Liver (tissue), 3 donors: ENCODE results near the gene CELSR2.

Experiments
- EGR1 ChIP-seq, 2 donors: IDR thresholded peaks; 2 replicates each; pipeline ENCODE4 v1.6.1; 2016 to 2018; ENCODE audit warnings: antibody characterized with exemption in 2 of 2, low read depth in 2 of 2
- FOXA1 ChIP-seq: IDR thresholded peaks from 2 replicates; pipeline ENCODE4 v1.6.1; 2016; ENCODE audit warnings: antibody characterized with exemption
- HNF4A ChIP-seq, 2 donors: conservative IDR thresholded peaks; 2 replicates each; pipeline ENCODE4 v1.6.1; 2016; ENCODE audit warnings: antibody characterized with exemption in 2 of 2, mild to moderate bottlenecking in 2 of 2
- RAD21 ChIP-seq, 2 donors: IDR thresholded peaks; 2 replicates each; pipeline ENCODE4 v1.6.1; 2016; ENCODE audit warnings: antibody characterized with exemption in 2 of 2, mild to moderate bottlenecking in 2 of 2
- YY1 ChIP-seq: IDR thresholded peaks from 2 replicates; pipeline ENCODE4 v1.6.1; 2016; ENCODE audit warnings: antibody characterized with exemption, mild to moderate bottlenecking
- TF ChIP-seq, protein P1 (sequence below): fragments of 150-350 bp; IDR thresholded peaks from 2 replicates; pipeline ENCODE4 v1.5.1; 2017; ENCODE audit warnings: improper control_type of control experiment, low read depth, low read length; ENCODE audit not compliant: missing input control
- TF ChIP-seq, protein P2 (sequence below): IDR thresholded peaks from 2 replicates; pipeline ENCODE4 v1.6.1; 2016; ENCODE audit warnings: antibody characterized with exemption
- TF ChIP-seq, protein P3 (sequence below): IDR thresholded peaks from 2 replicates; pipeline ENCODE4 v1.6.1; 2016; ENCODE audit warnings: antibody characterized with exemption, mild to moderate bottlenecking
- TF ChIP-seq, protein P4 (sequence below): IDR thresholded peaks from 2 replicates; pipeline ENCODE4 v1.6.1; 2016; ENCODE audit warnings: antibody characterized with exemption
- donor health status: healthy.
- donor health status: healthy.

DNA sequence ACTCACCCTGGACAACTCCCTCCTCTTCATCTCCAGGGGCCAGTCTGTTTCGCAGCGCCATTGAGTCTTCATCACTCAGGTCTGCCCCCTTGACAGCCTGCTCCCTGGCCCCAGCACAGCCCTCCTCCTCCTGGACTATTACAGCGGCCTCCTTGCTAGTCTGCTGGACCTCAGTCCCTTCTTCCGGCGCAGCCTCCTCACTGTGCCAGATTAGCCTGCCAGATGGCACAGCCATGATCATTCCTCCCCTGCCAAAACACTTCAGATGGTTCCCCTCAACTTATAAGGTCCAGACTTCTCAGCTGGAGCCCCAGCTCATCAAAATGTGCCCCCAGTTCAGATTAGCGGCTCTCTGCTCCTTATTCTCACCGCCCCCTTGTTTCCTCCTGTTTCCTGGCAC lies 7.0 kb upstream of the CELSR2 start:
- TF ChIP-seq, protein P1, sequence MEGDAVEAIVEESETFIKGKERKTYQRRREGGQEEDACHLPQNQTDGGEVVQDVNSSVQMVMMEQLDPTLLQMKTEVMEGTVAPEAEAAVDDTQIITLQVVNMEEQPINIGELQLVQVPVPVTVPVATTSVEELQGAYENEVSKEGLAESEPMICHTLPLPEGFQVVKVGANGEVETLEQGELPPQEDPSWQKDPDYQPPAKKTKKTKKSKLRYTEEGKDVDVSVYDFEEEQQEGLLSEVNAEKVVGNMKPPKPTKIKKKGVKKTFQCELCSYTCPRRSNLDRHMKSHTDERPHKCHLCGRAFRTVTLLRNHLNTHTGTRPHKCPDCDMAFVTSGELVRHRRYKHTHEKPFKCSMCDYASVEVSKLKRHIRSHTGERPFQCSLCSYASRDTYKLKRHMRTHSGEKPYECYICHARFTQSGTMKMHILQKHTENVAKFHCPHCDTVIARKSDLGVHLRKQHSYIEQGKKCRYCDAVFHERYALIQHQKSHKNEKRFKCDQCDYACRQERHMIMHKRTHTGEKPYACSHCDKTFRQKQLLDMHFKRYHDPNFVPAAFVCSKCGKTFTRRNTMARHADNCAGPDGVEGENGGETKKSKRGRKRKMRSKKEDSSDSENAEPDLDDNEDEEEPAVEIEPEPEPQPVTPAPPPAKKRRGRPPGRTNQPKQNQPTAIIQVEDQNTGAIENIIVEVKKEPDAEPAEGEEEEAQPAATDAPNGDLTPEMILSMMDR, result no peak
- TF ChIP-seq, protein P2, sequence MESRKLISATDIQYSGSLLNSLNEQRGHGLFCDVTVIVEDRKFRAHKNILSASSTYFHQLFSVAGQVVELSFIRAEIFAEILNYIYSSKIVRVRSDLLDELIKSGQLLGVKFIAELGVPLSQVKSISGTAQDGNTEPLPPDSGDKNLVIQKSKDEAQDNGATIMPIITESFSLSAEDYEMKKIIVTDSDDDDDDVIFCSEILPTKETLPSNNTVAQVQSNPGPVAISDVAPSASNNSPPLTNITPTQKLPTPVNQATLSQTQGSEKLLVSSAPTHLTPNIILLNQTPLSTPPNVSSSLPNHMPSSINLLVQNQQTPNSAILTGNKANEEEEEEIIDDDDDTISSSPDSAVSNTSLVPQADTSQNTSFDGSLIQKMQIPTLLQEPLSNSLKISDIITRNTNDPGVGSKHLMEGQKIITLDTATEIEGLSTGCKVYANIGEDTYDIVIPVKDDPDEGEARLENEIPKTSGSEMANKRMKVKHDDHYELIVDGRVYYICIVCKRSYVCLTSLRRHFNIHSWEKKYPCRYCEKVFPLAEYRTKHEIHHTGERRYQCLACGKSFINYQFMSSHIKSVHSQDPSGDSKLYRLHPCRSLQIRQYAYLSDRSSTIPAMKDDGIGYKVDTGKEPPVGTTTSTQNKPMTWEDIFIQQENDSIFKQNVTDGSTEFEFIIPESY, result no peak
- no peak for TF ChIP-seq HNF4A (conservative IDR thresholded peaks at IDR 0.05)
- no peak for TF ChIP-seq RAD21 (IDR thresholded peaks at IDR 0.05)
- TF ChIP-seq, protein P3, sequence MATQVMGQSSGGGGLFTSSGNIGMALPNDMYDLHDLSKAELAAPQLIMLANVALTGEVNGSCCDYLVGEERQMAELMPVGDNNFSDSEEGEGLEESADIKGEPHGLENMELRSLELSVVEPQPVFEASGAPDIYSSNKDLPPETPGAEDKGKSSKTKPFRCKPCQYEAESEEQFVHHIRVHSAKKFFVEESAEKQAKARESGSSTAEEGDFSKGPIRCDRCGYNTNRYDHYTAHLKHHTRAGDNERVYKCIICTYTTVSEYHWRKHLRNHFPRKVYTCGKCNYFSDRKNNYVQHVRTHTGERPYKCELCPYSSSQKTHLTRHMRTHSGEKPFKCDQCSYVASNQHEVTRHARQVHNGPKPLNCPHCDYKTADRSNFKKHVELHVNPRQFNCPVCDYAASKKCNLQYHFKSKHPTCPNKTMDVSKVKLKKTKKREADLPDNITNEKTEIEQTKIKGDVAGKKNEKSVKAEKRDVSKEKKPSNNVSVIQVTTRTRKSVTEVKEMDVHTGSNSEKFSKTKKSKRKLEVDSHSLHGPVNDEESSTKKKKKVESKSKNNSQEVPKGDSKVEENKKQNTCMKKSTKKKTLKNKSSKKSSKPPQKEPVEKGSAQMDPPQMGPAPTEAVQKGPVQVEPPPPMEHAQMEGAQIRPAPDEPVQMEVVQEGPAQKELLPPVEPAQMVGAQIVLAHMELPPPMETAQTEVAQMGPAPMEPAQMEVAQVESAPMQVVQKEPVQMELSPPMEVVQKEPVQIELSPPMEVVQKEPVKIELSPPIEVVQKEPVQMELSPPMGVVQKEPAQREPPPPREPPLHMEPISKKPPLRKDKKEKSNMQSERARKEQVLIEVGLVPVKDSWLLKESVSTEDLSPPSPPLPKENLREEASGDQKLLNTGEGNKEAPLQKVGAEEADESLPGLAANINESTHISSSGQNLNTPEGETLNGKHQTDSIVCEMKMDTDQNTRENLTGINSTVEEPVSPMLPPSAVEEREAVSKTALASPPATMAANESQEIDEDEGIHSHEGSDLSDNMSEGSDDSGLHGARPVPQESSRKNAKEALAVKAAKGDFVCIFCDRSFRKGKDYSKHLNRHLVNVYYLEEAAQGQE, result no peak
- no peak for TF ChIP-seq EGR1 (IDR thresholded peaks at IDR 0.05; ENCODE audit: low read depth in 2 of 2)
- no peak for TF ChIP-seq YY1
- TF ChIP-seq, protein P4, sequence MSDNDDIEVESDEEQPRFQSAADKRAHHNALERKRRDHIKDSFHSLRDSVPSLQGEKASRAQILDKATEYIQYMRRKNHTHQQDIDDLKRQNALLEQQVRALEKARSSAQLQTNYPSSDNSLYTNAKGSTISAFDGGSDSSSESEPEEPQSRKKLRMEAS, result no peak
- no peak for TF ChIP-seq FOXA1
